ENCODE measurements around the gene SIAH3.

DNA sequence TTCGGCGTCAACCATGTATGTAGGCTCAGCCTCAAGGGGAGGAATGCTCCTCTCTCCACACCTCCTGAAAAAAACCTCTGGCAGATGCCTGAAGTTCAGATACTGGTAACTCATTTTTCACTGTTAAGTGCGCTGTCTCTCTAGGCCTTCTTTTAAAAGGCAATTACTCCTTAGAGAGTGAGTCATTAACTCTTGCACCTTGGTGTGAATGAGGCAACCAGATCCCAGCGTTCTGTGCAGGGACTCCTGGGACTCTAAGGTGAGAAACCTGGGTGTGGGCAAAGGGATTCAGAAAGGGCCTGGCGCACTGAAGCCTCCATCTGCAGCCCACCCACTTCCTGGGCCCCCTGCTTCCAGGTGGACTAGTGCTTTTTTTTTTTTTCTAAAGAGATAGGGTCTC, 71.7 kb downstream of the SIAH3 start:
- no peak for TF ChIP-seq ZNF776 (tag by site-specific recombination; IDR thresholded peaks at IDR 0.05; ENCODE audit: borderline replicate concordance)
- TF ChIP-seq ZNF274 (IDR thresholded peaks at IDR 0.05; ENCODE audit: low read length) = no peak
- no peak for TF ChIP-seq ZNF274 (tag by site-specific recombination; IDR thresholded peaks at IDR 0.05; ENCODE audit: borderline replicate concordance)
- TF ChIP-seq, protein P1, sequence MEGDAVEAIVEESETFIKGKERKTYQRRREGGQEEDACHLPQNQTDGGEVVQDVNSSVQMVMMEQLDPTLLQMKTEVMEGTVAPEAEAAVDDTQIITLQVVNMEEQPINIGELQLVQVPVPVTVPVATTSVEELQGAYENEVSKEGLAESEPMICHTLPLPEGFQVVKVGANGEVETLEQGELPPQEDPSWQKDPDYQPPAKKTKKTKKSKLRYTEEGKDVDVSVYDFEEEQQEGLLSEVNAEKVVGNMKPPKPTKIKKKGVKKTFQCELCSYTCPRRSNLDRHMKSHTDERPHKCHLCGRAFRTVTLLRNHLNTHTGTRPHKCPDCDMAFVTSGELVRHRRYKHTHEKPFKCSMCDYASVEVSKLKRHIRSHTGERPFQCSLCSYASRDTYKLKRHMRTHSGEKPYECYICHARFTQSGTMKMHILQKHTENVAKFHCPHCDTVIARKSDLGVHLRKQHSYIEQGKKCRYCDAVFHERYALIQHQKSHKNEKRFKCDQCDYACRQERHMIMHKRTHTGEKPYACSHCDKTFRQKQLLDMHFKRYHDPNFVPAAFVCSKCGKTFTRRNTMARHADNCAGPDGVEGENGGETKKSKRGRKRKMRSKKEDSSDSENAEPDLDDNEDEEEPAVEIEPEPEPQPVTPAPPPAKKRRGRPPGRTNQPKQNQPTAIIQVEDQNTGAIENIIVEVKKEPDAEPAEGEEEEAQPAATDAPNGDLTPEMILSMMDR (tag by site-specific recombination; IDR thresholded peaks at IDR 0.05) = no peak
- TF ChIP-seq TCF7L2 (IDR thresholded peaks at IDR 0.05; ENCODE audit: borderline replicate concordance, low read depth, low read length) = no peak
- TF ChIP-seq, protein P2, sequence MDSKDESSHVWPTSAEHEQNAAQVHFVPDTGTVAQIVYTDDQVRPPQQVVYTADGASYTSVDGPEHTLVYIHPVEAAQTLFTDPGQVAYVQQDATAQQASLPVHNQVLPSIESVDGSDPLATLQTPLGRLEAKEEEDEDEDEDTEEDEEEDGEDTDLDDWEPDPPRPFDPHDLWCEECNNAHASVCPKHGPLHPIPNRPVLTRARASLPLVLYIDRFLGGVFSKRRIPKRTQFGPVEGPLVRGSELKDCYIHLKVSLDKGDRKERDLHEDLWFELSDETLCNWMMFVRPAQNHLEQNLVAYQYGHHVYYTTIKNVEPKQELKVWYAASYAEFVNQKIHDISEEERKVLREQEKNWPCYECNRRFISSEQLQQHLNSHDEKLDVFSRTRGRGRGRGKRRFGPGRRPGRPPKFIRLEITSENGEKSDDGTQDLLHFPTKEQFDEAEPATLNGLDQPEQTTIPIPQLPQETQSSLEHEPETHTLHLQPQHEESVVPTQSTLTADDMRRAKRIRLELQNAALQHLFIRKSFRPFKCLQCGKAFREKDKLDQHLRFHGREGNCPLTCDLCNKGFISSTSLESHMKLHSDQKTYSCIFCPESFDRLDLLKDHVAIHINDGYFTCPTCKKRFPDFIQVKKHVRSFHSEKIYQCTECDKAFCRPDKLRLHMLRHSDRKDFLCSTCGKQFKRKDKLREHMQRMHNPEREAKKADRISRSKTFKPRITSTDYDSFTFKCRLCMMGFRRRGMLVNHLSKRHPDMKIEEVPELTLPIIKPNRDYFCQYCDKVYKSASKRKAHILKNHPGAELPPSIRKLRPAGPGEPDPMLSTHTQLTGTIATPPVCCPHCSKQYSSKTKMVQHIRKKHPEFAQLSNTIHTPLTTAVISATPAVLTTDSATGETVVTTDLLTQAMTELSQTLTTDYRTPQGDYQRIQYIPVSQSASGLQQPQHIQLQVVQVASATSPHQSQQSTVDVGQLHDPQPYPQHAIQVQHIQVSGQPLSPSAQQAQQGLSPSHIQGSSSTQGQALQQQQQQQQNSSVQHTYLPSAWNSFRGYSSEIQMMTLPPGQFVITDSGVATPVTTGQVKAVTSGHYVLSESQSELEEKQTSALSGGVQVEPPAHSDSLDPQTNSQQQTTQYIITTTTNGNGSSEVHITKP (tag by site-specific recombination; IDR thresholded peaks at IDR 0.05) = no peak
- no peak for TF ChIP-seq ZNF843 (tag by site-specific recombination; IDR thresholded peaks at IDR 0.05)
- no peak for TF ChIP-seq ZEB2 (tag by site-specific recombination; IDR thresholded peaks at IDR 0.05)
- TF ChIP-seq, protein P3, sequence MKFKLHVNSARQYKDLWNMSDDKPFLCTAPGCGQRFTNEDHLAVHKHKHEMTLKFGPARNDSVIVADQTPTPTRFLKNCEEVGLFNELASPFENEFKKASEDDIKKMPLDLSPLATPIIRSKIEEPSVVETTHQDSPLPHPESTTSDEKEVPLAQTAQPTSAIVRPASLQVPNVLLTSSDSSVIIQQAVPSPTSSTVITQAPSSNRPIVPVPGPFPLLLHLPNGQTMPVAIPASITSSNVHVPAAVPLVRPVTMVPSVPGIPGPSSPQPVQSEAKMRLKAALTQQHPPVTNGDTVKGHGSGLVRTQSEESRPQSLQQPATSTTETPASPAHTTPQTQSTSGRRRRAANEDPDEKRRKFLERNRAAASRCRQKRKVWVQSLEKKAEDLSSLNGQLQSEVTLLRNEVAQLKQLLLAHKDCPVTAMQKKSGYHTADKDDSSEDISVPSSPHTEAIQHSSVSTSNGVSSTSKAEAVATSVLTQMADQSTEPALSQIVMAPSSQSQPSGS (tag by site-specific recombination; IDR thresholded peaks at IDR 0.05; ENCODE audit: low read depth) = no peak
- TF ChIP-seq SCRT1 (tag by site-specific recombination; IDR thresholded peaks at IDR 0.05; ENCODE audit: borderline replicate concordance) = no peak
- no peak for TF ChIP-seq REPIN1 (tag by site-specific recombination; IDR thresholded peaks at IDR 0.05; ENCODE audit: low read depth)
- TF ChIP-seq, protein P4, sequence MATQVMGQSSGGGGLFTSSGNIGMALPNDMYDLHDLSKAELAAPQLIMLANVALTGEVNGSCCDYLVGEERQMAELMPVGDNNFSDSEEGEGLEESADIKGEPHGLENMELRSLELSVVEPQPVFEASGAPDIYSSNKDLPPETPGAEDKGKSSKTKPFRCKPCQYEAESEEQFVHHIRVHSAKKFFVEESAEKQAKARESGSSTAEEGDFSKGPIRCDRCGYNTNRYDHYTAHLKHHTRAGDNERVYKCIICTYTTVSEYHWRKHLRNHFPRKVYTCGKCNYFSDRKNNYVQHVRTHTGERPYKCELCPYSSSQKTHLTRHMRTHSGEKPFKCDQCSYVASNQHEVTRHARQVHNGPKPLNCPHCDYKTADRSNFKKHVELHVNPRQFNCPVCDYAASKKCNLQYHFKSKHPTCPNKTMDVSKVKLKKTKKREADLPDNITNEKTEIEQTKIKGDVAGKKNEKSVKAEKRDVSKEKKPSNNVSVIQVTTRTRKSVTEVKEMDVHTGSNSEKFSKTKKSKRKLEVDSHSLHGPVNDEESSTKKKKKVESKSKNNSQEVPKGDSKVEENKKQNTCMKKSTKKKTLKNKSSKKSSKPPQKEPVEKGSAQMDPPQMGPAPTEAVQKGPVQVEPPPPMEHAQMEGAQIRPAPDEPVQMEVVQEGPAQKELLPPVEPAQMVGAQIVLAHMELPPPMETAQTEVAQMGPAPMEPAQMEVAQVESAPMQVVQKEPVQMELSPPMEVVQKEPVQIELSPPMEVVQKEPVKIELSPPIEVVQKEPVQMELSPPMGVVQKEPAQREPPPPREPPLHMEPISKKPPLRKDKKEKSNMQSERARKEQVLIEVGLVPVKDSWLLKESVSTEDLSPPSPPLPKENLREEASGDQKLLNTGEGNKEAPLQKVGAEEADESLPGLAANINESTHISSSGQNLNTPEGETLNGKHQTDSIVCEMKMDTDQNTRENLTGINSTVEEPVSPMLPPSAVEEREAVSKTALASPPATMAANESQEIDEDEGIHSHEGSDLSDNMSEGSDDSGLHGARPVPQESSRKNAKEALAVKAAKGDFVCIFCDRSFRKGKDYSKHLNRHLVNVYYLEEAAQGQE (tag by site-specific recombination; IDR thresholded peaks at IDR 0.05) = no peak
- TF ChIP-seq, protein P5, sequence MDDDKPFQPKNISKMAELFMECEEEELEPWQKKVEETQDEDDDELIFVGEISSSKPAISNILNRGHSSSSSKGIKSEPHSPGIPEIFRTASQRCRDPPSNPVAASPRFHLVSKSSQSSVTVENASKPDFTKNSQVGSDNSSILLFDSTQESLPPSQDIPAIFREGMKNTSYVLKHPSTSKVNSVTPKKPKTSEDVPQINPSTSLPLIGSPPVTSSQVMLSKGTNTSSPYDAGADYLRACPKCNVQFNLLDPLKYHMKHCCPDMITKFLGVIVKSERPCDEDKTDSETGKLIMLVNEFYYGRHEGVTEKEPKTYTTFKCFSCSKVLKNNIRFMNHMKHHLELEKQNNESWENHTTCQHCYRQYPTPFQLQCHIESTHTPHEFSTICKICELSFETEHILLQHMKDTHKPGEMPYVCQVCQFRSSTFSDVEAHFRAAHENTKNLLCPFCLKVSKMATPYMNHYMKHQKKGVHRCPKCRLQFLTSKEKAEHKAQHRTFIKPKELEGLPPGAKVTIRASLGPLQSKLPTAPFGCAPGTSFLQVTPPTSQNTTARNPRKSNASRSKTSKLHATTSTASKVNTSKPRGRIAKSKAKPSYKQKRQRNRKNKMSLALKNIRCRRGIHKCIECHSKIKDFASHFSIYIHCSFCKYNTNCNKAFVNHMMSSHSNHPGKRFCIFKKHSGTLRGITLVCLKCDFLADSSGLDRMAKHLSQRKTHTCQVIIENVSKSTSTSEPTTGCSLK (tag by site-specific recombination; IDR thresholded peaks at IDR 0.05) = no peak
- TF ChIP-seq ZBTB21 (tag by site-specific recombination; IDR thresholded peaks at IDR 0.05) = no peak
- TF ChIP-seq ZNF416 (tag by site-specific recombination; IDR thresholded peaks at IDR 0.05) = no peak
